Endodermal cell (in vitro differentiated cells): ENCODE data around the gene MIPEP. TPM values are rescaled to one million over a fixed set of nuclear protein-coding genes. Genes with fewer than 3 reads are reported as not detected.

ENCODE experiments used
- DNase-seq: peaks from one replicate; pipeline ENCODE4 v3.0.0-alpha.2; 2017
- H3K27ac ChIP-seq: 2 replicates; pipeline ENCODE4 v1.5.1; 2013; ENCODE audit warnings: mild to moderate bottlenecking, low read depth, low read length, moderate library complexity
- H3K27me3 ChIP-seq: 2 replicates; pipeline ENCODE4 v1.6.1; 2013; ENCODE audit warnings: mild to moderate bottlenecking, low read length, moderate library complexity; ENCODE audit not compliant: insufficient read depth, control insufficient read depth, poor library complexity, severe bottlenecking
- H3K36me3 ChIP-seq: 2 replicates; pipeline ENCODE4 v1.7.0; 2013; ENCODE audit warnings: mild to moderate bottlenecking, low read length, moderate library complexity; ENCODE audit not compliant: control insufficient read depth, insufficient read depth
- H3K4me1 ChIP-seq: one replicate; pipeline ENCODE4 v1.7.0; 2013; ENCODE audit warnings: low read length; ENCODE audit not compliant: control insufficient read depth, insufficient read depth
- H3K4me3 ChIP-seq: 2 replicates; pipeline ENCODE4 v1.5.1; 2013; ENCODE audit warnings: mild to moderate bottlenecking, low read length, moderate library complexity
- H3K9ac ChIP-seq: 2 replicates; pipeline ENCODE4 v1.6.1; 2013; ENCODE audit warnings: mild to moderate bottlenecking, low read length, moderate library complexity; ENCODE audit not compliant: poor library complexity, severe bottlenecking; ENCODE audit errors: extremely low read depth
- H3K9me3 ChIP-seq: 2 replicates; pipeline ENCODE4 v1.6.1; 2013; ENCODE audit warnings: mild to moderate bottlenecking, low read length, moderate library complexity; ENCODE audit not compliant: control insufficient read depth
- H3K27ac Mint-ChIP-seq: 2 replicates; pipeline ENCODE4 v1.8.0; 2020; ENCODE audit warnings: mixed read lengths
- H3K27me3 Mint-ChIP-seq: 2 replicates; pipeline ENCODE4 v1.8.0; 2021; ENCODE audit warnings: mild to moderate bottlenecking, mixed read lengths; ENCODE audit not compliant: insufficient read depth
- H3K36me3 Mint-ChIP-seq: 2 replicates; pipeline ENCODE4 v1.8.0; 2020; ENCODE audit warnings: low read depth, mixed read lengths
- H3K4me1 Mint-ChIP-seq: 2 replicates; pipeline ENCODE4 v1.8.0; 2020; ENCODE audit warnings: mixed read lengths
- H3K4me3 Mint-ChIP-seq: 2 replicates; pipeline ENCODE4 v1.8.0; 2020; ENCODE audit warnings: mild to moderate bottlenecking, moderate library complexity, mixed read lengths
- H3K9me3 Mint-ChIP-seq: 2 replicates; pipeline ENCODE4 v1.8.0; 2020; ENCODE audit warnings: mild to moderate bottlenecking, mixed read lengths
- CTCF ChIP-seq: fragments of 200-600 bp; sonication (generic); conservative IDR thresholded peaks from 2 replicates; pipeline ENCODE4 v1.5.0; 2021; ENCODE audit warnings: antibody characterized with exemption, mild to moderate bottlenecking
- WGBS, 2 experiments: methylation state at CpG; one replicate each; pipeline versions ENCODE4 v1.1.5 to v1.1.7; 2013; ENCODE audit warnings: missing lambda C conversion rate in 2 of 2, mixed read lengths in 1 of 2; ENCODE audit not compliant: insufficient coverage in 1 of 2, insufficient read length in 1 of 2; 5-methylcytosine and 5-hydroxymethylcytosine counted together
- total RNA-seq, 2 donors: library from RNA; stranded (reverse); fragmentation: NEBNext Ultra II Directional in 1 of 2; extraction: Animal tissue kit (Norgen Biotek cat#: 25700) in 1 of 2; gene quantifications; 2 replicates in 1 of 2; 3 replicates in 1 of 2; pipeline ENCODE4 v1.2.1, GENCODE V29; 2021

Gene MIPEP
- total RNA-seq, 2 donors from 2014 or later: 23.1 to 23.9 TPM

GRCh38 chr13:23847497-23847896 is 41.7 kb downstream of the MIPEP start:
- no peak for DNase-seq
- peaks cover 10% of the 10 kb centered on the region for H3K4me1 Mint-ChIP-seq
- no peaks in the 10 kb centered on the region for H3K9me3 Mint-ChIP-seq
- no peak for TF ChIP-seq CTCF
- no peak overlapping the region for H3K4me3 ChIP-seq
- no peaks in the 10 kb centered on the region for H3K9me3 ChIP-seq
- H3K36me3 ChIP-seq: no peaks in the 10 kb centered on the region
- H3K27ac ChIP-seq: no peak overlapping the region
- H3K36me3 Mint-ChIP-seq: peaks cover 2% of the 10 kb centered on the region
- WGBS, 2 experiments: 60% methylated on average over 2 of the region's 2 CpGs; no CpG with 5 or more reads in 1 of the 2 experiments
- H3K27ac Mint-ChIP-seq: no peak overlapping the region
- H3K27me3 ChIP-seq: peaks cover 77% of the 10 kb centered on the region
- H3K27me3 Mint-ChIP-seq: peaks cover 59% of the 10 kb centered on the region
- H3K9ac ChIP-seq: no peak overlapping the region
- H3K4me1 ChIP-seq: no peaks in the 10 kb centered on the region
- H3K4me3 Mint-ChIP-seq: no peak overlapping the region

- peaks cover 54% of the 10 kb centered on the region for H3K27me3 ChIP-seq
- H3K4me1 ChIP-seq: no peaks in the 10 kb centered on the region
- H3K9ac ChIP-seq: no peak overlapping the region
- no peaks in the 10 kb centered on the region for H3K36me3 ChIP-seq
- no peak overlapping the region for H3K27ac Mint-ChIP-seq
- peaks cover 45% of the 10 kb centered on the region for H3K27me3 Mint-ChIP-seq
- H3K27ac ChIP-seq: no peak overlapping the region
- DNase-seq: no peak
- no peaks in the 10 kb centered on the region for H3K9me3 ChIP-seq
- 94 to 100% methylated on average over 2 to 4 of the region's 5 CpGs for WGBS, 2 experiments
- H3K4me1 Mint-ChIP-seq: peaks cover 12% of the 10 kb centered on the region
- H3K4me3 Mint-ChIP-seq: no peak overlapping the region
- H3K36me3 Mint-ChIP-seq: peaks cover 2% of the 10 kb centered on the region
- no peaks in the 10 kb centered on the region for H3K9me3 Mint-ChIP-seq
- H3K4me3 ChIP-seq: no peak overlapping the region
- no peak for TF ChIP-seq CTCF
These were observed 44.0 kb downstream of the MIPEP start for GRCh38 chr13:23845105-23845725.

GRCh38 chr13:23844132-23844531 is 45.1 kb downstream of the MIPEP start:
- no peaks in the 10 kb centered on the region for H3K36me3 ChIP-seq
- H3K4me1 Mint-ChIP-seq: peaks cover 12% of the 10 kb centered on the region
- no peak overlapping the region for H3K27ac Mint-ChIP-seq
- no peak overlapping the region for H3K4me3 Mint-ChIP-seq
- no peak overlapping the region for H3K9ac ChIP-seq
- 93 to 100% methylated on average over 2 of the region's 2 CpGs for WGBS, 2 experiments
- no peaks in the 10 kb centered on the region for H3K9me3 ChIP-seq
- no peak for TF ChIP-seq CTCF
- H3K27me3 ChIP-seq: peaks cover 43% of the 10 kb centered on the region
- H3K9me3 Mint-ChIP-seq: no peaks in the 10 kb centered on the region
- peaks cover 34% of the 10 kb centered on the region for H3K27me3 Mint-ChIP-seq
- peaks cover 2% of the 10 kb centered on the region for H3K36me3 Mint-ChIP-seq
- no peak for DNase-seq
- H3K4me1 ChIP-seq: no peaks in the 10 kb centered on the region
- no peak overlapping the region for H3K4me3 ChIP-seq
- no peak overlapping the region for H3K27ac ChIP-seq
